HG03175 (cell line): ENCODE measurements around the gene CAMTA1.
"Not testable (repeated sequence)": the region's sequence is repeated elsewhere in the genome, so short reads cannot be mapped to it uniquely, and the experiment has no call there.

Experiments
- ATAC-seq: cut with Tn5 transposase; IDR thresholded peaks from one replicate; pipeline ENCODE4 v1.9.1; 2021; ENCODE audit warnings: mild to moderate bottlenecking, moderate library complexity; ENCODE audit not compliant: unreplicated experiment

CAMTA1 gene

DNA sequence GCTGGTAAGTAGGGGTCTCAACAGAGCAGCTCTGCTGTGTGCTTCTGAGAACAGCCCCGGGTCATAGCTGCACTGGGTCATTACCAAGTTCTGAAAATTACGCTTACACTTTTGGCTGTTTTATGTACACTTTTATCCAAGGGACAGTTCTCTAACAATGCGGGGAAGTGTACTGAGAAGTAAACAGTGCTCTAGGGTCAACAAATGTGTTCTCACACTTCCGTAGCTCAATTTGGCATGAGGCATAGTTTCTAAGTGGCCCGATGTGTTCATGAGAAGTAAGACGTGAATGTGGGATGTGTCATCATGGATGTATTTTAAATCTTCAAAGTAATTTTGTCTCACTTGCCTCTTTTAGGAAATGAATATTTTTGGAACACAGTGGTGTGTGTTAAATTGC lies 975.0 kb downstream of the CAMTA1 start:
- ATAC-seq, result no peak

- no peak for ATAC-seq
These were observed 975.8 kb downstream of the CAMTA1 start for GRCh38 chr1:7761103-7761502.

DNA sequence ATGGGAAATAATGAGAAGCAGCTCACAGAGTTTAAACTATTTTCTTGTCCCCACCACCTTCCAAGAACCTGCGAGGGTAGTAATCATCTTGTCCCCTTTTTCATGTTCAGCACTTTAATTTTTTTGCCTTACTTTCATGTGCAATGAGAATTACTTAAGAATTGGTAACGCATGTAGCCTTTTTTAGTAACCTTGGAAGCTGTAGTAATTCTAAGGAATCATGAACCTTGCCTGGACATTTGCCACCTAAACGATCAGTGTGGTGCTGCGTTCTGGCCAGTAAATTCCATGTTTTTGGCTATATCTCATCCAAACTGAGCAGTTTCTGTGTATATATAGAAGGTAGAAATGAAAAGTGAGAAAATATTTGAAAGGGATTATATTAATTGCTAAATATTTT lies 981.9 kb downstream of the CAMTA1 start:
- no peak for ATAC-seq

DNA sequence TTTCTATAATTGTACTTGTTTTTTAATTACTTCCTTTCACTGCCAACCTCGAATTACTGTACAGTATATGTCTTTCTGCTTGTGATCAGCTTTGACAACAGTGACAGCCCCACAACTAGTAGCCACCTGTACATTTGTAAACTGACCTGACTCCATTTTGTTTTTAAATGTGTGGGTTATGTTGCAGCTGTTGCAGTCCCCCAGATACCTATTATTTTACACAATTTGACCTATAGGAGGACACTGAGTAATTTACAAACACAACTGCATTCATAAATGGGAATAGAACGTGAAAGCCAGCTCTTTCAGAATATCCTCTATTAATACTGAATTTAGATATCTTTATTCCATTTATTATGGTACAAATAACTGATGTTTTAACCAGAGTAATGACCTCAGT lies 983.3 kb downstream of the CAMTA1 start:
- no peak for ATAC-seq

- ATAC-seq, result no peak
These were observed 984.6 kb downstream of the CAMTA1 start for GRCh38 chr1:7769673-7770412.

- ATAC-seq, result no peak
These were observed 985.4 kb downstream of the CAMTA1 start for GRCh38 chr1:7770669-7770996.

DNA sequence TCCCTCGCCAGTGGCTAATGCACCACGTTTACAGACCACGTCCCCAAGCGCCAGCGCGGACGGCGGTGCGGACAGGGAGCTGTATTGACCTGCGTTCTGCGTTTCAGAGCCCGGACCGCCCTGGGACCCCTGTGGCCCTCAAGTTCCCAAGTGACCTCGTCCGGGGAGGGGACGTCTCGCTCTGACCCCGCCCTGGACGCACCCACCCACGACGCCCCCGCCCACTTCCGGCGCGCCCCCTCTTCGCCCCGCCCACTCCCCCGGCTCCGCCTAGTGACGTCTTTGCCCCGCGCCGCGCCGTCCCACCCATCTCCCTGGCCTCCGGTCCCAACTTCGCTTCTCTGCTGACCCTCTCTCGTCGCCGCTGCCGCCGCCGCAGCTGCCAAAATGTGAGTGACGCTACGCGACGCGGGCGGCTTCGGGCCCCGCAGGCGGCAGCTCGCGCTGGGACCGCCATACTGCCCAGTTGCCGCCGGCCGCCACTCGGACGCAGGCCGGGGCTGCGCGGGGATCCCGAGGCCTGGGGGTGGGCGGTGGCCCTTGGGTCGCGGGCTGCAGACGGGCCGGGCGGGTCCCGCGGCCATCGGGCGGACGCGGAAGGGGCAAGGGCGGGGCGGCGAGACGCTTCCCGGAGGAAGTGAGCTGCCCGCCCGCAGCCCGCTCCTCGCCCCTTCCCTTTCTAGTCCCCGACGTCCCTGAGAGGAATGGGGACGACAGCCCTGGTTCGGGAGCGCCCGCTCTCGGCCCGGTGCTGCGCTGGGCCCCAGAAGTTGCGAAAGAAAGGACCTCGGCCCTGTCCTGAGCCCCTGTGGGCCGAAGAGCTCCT lies 986.0 kb downstream of the CAMTA1 start, which contains the start of gene VAMP3:
Gene VAMP3, plus strand, starts transcription at position 300 of the 826 bp plus-strand sequence. Its CDS starts 88 bp downstream, at position 388.
- ATAC-seq, result peak; percentile 78

- ATAC-seq, result peak; percentile 7
These were observed 986.6 kb downstream of the CAMTA1 start for GRCh38 chr1:7771823-7772299.

GRCh38 chr1:7777591-7777990 lies 992.3 kb downstream of the CAMTA1 start:
- ATAC-seq, result no peak

- ATAC-seq, result no peak
These were observed 992.9 kb downstream of the CAMTA1 start for GRCh38 chr1:7778133-7778628.

DNA sequence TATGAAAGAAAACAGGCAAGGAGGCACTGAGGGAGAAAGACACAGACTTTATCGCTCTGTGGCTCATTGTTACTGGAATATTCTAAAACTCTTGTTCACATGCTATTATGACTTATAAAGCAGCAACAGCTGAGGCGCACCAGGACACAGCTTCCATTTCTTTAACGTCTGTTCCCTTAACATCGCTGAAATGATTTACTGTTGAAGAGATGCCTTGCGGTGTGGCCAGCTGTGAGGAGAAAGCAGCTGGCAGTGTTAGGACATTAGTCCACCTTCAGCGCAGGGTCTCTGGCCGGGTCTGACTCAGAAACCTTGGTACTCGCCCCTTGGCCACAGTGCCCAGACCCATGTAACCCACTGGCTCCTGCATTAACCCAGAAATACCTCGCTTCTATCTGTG lies 995.7 kb downstream of the CAMTA1 start:
- no peak for ATAC-seq

DNA sequence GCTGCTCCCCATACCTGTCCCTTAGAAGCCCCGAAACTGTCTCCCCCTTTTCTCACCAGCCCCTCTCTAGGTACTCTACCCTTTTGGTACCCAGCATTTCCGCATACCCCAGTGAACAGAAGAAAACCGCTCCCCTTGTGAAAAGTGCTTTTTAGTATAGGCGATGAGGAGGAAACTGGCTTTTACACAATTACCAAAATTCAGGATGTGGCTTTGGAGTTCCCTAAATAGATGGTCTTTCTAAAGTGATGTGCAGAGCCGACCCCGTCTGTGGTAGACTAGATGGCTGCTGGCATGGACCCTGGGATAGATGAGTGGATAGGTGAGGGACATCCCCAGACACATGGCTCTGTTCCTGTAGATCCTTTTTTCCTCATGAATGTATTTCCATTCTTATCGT lies 996.2 kb downstream of the CAMTA1 start:
- no peak for ATAC-seq

GRCh38 chr1:7781923-7782495 lies 996.8 kb downstream of the CAMTA1 start:
- ATAC-seq, result no peak

GRCh38 chr1:7783178-7783711 lies 998.0 kb downstream of the CAMTA1 start:
- no peak for ATAC-seq

GRCh38 chr1:7783826-7784491 lies 998.7 kb downstream of the CAMTA1 start, which contains the start of gene PER3:
Gene PER3 (plus strand): TSS chr1:7784291. CDS start chr1:7784878, 587 bp downstream.
- ATAC-seq, result peak; percentile 92

DNA sequence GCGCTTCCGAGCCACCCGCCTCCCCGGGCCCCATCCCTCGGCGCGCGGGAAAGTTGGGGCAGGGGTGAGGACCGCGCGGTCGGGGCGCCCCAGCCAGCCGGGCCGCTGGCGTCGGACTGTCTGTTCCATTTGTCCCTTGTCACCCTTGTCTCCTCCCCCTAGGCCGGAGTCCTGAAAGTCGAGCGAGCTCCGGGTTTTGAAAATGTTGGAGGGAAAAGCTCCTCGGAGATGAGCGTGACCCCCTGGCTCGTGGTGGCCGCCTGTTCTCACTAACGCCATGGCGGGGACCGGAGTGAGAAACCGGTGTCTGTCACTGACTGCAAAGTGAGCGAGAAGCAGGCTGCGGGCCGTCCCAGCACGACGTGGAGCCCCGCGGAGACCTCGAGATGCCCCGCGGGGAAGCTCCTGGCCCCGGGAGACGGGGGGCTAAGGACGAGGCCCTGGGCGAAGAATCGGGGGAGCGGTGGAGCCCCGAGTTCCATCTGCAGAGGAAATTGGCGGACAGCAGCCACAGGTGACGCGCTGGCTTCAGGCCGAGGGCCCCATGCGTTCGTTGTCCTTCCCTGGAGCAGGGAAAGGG lies 999.3 kb downstream of the CAMTA1 start:
- no peak for ATAC-seq

DNA sequence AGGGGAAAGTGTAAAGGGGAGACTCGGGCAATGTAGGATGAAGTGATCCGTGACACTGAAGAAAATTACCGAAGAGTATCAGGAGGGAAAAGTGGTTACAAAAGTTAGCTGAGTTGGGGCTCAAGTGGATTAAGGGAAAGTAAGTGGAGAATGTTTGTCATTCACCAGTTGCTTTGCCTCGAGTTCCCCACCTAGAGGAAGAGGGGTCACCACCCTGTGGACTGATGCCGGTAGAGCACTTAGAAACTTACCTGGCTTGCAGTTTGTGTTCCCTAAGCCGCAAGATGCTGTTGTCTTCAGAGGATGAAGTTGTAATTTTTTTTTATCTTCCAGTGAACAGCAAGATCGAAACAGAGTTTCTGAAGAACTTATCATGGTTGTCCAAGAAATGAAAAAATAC lies 999.9 kb downstream of the CAMTA1 start:
- no peak for ATAC-seq

GRCh38 chr1:7786795-7787194 lies 1001.5 kb downstream of the CAMTA1 start:
- ATAC-seq, result no peak

DNA sequence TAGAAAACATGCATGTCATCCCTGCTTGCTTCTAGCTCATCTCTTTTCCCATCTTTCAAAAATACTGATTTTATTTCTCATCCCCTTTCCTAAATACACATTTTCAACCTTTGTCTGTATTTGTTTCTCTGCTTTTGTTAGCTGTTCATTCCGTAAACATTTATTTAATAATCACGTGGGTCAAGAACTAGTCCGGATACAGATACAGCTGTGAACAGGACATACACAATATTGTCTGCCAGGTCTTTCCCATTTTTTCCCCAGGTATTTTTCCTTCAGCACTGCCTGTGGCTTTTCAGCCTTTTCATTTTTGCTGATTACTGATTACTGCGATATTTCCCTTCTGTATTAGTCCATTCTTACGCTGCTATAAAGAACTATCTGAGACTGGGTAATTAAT lies 1004.6 kb downstream of the CAMTA1 start:
- no peak for ATAC-seq

DNA sequence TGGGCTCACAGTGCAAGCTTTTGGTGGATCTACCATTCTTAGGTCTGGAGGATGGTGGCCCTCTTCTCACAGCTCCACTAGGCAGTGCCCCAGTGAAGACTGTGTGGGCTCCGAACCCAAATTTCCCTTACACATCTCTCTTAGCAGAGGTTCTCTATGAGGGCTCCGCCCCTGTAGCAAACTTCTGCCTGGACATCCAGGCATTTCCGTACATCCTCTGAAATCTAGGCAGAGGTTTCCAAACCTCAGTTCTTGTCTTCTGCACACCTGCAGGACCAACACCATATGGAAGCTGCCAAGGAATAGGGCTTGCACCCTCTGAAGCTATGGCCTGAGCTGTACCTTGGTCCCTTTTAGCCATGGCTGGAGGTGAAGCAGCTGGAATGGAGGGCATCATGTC lies 1005.8 kb downstream of the CAMTA1 start:
- ATAC-seq, result not testable (repeated sequence)
